ENCODE measurements around the gene SMIM31. TPM values are rescaled to one million over a fixed set of nuclear protein-coding genes. Genes with fewer than 3 reads are reported as not detected.

Gene SMIM31
- polyA plus RNA-seq, 3 donors, result 0.18 to 0.55 (median 0.24) TPM

GRCh38 chr4:164780839-164781238, 26.9 kb downstream of the SMIM31 start:
- no peak for DNase-seq (ENCODE audit: low read depth in 3 of 3, low spot score in 2 of 3)

DNA sequence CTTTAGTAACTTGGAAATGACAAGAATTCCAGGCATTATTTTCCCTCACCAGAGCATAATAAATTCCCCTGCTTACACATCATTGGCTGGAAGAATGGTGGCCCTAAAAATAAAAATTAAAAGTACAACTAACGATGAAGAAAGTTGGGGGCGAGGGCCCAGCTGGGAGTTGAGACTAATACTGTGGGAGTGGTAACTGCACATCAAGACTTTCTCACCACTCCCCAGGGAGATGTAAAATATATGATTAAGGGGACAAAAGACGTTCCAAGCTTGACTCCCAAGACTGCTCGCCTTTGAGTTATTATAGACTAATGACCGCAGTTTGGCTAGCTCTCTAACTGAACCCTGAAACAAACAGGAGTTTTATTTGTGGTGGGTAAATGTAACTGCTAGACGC, 30.0 kb downstream of the SMIM31 start:
- DNase-seq (ENCODE audit: low read depth in 3 of 3, low spot score in 2 of 3), result peak; percentile 44 to 60 (median 50)

- no peak for DNase-seq (ENCODE audit: low read depth in 3 of 3, low spot score in 2 of 3)
These were observed 35.1 kb downstream of the SMIM31 start for GRCh38 chr4:164789047-164789446.

DNA sequence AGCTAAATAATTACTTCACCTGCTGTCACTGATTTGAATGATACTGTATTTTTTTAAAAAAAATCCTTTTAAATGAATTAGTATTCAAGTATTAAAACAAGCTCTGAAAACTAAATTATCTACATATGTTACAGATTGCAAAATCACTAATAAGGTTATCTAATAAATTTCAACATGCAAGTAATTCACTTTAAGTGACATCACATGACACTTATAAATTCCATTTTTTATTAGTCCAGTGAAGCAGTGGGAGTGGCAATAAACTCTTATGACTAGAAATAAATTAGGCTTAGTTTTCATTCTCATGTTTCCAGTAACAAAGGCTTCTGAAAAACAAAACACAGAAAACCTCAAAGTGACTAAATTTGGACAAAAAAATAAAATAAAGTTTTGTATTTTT, 36.3 kb downstream of the SMIM31 start:
- DNase-seq (ENCODE audit: low read depth in 3 of 3, low spot score in 2 of 3), result no peak

GRCh38 chr4:164799410-164799809, 45.5 kb downstream of the SMIM31 start:
- DNase-seq (ENCODE audit: low read depth in 3 of 3, low spot score in 2 of 3), result no peak

GRCh38 chr4:164800786-164801185, 46.9 kb downstream of the SMIM31 start:
- no peak for DNase-seq (ENCODE audit: low read depth in 3 of 3, low spot score in 2 of 3)

GRCh38 chr4:164802301-164802901, 48.5 kb downstream of the SMIM31 start:
- DNase-seq (ENCODE audit: low read depth in 3 of 3, low spot score in 2 of 3), result no peak

GRCh38 chr4:164803702-164804101, 49.8 kb downstream of the SMIM31 start:
- no peak for DNase-seq (ENCODE audit: low read depth in 3 of 3, low spot score in 2 of 3)

DNA sequence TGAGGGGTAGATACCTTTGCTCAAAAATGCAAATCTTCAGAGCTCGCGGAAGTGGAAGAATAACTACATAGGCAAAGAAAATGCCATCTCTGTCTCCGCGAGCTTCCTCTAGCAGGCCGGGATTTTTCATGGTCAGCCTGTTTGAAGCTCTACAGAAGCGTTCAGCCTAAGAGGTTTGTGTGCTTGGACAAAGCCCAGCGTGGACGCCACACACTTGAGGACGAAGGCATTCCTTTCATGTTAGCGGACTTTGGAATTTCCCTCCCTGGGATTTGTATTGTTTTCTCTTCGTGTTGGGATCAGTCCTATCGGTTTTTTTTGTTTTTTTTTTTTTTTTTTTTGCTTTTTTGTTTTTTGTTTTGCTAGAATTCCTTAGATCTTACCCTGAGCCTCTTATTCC, 53.7 kb downstream of the SMIM31 start:
- DNase-seq (ENCODE audit: low read depth in 3 of 3, low spot score in 2 of 3), result no peak

GRCh38 chr4:164813554-164813953, 59.6 kb downstream of the SMIM31 start:
- DNase-seq (ENCODE audit: low read depth in 3 of 3, low spot score in 2 of 3), result no peak

GRCh38 chr4:164815711-164816110, 61.8 kb downstream of the SMIM31 start:
- no peak for DNase-seq (ENCODE audit: low read depth in 3 of 3, low spot score in 2 of 3)

DNA sequence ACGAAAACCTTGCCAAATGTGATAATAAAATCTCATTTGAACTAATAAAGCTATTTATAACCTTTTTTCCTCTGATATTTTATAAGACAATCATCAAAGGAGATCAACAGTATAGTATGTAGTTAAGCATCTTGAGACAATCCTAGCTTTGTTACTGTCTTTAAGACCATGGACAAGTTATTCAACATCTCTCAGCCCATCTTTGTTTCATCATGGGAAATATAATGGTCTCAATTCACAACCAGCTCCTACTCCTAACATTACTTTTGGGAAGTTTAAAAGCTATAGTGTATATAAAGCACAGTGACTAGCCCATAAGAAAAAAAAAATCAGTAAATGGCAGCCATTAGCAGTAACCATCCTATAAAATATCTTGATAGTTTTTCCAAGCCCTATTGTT, 65.4 kb downstream of the SMIM31 start:
- no peak for DNase-seq (ENCODE audit: low read depth in 3 of 3, low spot score in 2 of 3)

DNA sequence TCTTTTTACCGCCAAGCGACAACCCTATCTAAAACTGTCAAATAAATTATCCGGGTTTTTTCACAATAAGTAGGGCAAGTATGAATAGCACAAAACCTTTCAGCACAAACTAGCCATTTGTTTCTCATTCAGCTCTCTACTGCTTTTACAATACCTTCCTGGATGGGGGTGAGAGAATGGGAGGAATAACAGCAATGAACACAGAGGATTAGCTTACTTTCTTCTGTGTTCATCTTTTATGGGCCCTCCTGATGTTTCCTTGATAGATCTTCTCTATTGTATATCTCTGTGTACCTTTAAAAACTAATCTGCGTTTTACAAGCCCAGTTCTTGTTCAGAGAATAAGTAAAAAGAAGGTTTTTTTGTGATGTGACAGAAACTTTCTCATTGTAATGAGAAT, 67.8 kb downstream of the SMIM31 start:
- DNase-seq (ENCODE audit: low read depth in 3 of 3, low spot score in 2 of 3), result no peak

DNA sequence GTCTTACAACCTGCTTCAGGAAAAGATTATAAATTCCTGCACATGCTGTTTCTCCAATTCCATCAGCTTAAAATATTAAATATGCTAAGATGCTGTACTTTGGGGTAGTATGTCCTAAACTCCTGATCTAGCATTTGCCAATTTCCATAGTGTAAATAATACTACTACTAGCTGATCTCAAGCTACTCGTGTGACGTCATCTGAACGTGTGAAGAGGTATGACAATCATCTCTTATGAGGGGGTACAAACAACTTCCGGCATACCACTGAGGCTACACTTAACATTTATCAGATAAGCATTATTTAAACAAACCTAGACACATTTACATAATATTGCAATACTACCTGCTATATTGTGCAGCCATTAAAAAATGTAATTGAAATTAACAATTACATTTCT, 70.7 kb downstream of the SMIM31 start:
- no peak for DNase-seq (ENCODE audit: low read depth in 3 of 3, low spot score in 2 of 3)

DNA sequence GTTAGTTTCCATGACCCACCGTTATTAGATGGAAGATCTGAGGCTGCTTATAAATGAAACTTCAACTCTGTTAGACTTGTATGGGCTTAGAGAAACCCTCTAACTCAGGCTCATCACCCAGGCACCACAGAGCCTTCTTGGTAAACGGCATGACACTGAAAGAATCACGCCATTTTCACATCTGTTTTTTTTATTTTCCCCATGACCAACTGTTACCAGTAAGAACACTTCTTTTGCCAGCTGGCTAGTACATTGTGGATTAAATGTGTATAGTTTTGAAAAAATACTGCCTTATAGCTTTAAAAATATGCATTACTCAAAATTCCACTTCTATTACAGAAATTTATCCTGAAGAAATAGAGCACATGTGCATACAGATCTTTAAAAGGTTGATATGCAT, 75.0 kb downstream of the SMIM31 start:
- DNase-seq (ENCODE audit: low read depth in 3 of 3, low spot score in 2 of 3), result no peak

DNA sequence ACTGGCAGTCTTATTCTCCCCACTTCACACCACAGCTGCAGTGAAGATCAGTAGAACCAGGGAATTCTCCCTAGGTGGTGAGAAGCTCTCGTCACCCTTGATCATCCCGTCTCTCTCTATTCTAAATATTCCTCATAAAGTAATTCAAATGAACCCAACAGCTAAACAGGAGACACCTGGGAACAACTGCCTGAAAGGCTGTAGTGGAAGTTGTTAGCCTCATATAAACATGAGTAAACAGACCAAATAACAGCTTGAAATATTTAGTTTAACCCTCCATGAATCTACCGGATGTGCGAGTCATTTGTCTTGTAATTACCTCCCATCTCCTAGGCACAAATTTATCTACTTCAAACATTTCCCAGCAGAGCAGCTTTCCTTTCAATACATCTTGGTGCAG, 92.6 kb downstream of the SMIM31 start:
- DNase-seq (ENCODE audit: low read depth in 3 of 3, low spot score in 2 of 3), result no peak

DNA sequence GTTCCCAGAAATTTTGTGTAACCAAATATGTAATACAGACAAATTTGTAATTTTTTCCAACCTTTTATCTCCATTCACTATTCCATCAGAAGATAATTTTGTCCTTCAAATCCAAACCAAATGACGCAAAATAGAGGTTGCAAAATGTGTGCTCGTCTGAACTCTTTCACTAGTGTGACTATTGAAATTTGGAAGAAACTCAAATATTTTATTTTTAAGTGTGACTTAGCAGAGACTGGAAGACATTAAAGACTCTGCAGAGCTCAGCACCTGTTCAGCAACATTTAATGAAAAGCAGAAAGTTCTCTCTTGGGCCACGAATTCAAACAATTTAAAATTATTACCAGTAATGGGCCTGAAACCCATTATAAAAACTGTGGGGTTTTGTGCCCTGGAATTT, 93.1 kb downstream of the SMIM31 start:
- DNase-seq (ENCODE audit: low read depth in 3 of 3, low spot score in 2 of 3), result no peak

- DNase-seq (ENCODE audit: low read depth in 3 of 3, low spot score in 2 of 3), result no peak
These were observed 94.2 kb downstream of the SMIM31 start for GRCh38 chr4:164847967-164848649.

Other genes starting within 250 kb of the SMIM31 start
- gene APELA, start 123.0 kb downstream of the SMIM31 start, polyA plus RNA-seq (ENCODE audit: insufficient read length in 3 of 3), result 10 to 100 TPM; 10.7 to 13.6 (median 11.8) TPM
- 1 to 10 TPM; 2.2 to 4.3 (median 3.8) TPM for gene TRIM61, start 223.5 kb downstream of the SMIM31 start, polyA plus RNA-seq (ENCODE audit: insufficient read length in 3 of 3)

Measured in right renal cortex interstitium (tissue), 3 donors.